ENCODE results near the gene FNDC10. TPM values are rescaled to one million over a fixed set of nuclear protein-coding genes. Genes with fewer than 3 reads are reported as not detected.

Gene FNDC10
- total and polyA plus RNA-seq, 3 donors from 2014 or later, result 15.5 to 54.0 (median 36.8) TPM

DNA sequence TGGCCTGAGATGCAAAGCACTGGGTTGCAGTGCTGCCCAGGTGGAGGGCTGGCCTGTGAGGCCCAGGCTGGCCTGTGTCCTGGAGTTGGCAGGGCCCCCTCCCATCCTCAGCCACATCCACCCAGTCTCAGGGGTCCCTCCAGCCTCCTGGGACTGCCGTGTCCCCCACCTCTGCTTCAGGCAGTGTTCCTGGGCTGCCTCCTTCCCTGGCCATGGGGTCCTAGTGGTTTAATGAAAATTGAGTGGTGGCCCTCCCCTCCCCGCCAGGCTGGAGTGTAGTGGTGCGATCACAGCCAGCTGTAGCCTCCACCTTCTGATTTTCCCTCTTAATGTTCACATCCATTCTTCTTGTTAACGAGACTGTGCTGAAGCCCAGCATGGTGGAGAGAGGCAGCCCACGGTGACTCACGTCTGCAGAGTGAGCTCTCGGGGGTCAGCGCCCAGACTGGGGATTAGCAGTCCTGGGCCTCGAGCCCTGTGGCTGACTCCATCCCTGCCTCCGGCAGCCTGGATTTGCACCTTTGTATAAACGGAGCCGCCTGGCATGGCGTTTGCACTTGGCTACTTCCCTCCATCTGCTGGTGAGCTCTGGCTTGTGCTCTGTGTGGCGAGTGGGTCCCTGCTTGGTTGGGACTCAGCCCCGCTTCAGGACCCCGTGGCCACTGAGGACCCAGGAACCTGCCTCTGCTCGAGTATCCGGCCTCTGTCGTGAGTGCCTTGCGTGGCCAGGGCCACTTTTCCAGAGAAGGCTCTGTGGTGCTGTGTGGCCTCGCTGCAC lies 22.3 kb upstream of the FNDC10 start:
- TF ChIP-seq, protein P1, sequence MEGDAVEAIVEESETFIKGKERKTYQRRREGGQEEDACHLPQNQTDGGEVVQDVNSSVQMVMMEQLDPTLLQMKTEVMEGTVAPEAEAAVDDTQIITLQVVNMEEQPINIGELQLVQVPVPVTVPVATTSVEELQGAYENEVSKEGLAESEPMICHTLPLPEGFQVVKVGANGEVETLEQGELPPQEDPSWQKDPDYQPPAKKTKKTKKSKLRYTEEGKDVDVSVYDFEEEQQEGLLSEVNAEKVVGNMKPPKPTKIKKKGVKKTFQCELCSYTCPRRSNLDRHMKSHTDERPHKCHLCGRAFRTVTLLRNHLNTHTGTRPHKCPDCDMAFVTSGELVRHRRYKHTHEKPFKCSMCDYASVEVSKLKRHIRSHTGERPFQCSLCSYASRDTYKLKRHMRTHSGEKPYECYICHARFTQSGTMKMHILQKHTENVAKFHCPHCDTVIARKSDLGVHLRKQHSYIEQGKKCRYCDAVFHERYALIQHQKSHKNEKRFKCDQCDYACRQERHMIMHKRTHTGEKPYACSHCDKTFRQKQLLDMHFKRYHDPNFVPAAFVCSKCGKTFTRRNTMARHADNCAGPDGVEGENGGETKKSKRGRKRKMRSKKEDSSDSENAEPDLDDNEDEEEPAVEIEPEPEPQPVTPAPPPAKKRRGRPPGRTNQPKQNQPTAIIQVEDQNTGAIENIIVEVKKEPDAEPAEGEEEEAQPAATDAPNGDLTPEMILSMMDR (IDR thresholded peaks at IDR 0.05), result no peak
- TF ChIP-seq POLR2A (IDR thresholded peaks at IDR 0.05), result no peak
- intact Hi-C loops (cut with DNase I; ENCODE audit: low total_unique reads), result no loop called here
- no peaks in the 10 kb centered on the region for H3K9me3 ChIP-seq
- WGBS, 2 donors, result 88% methylated on average over 13 to 21 of the region's 21 CpGs
- no peak overlapping the region for H3K27ac ChIP-seq
- no peaks in the 10 kb centered on the region for H3K27me3 ChIP-seq
- no peak overlapping the region for H3K4me3 ChIP-seq
- no peaks in the 10 kb centered on the region for H3K36me3 ChIP-seq (ENCODE audit: low read depth, missing control alignments)
- DNase-seq, result no peak
- H3K4me1 ChIP-seq, result peaks cover 1% of the 10 kb centered on the region

DNA sequence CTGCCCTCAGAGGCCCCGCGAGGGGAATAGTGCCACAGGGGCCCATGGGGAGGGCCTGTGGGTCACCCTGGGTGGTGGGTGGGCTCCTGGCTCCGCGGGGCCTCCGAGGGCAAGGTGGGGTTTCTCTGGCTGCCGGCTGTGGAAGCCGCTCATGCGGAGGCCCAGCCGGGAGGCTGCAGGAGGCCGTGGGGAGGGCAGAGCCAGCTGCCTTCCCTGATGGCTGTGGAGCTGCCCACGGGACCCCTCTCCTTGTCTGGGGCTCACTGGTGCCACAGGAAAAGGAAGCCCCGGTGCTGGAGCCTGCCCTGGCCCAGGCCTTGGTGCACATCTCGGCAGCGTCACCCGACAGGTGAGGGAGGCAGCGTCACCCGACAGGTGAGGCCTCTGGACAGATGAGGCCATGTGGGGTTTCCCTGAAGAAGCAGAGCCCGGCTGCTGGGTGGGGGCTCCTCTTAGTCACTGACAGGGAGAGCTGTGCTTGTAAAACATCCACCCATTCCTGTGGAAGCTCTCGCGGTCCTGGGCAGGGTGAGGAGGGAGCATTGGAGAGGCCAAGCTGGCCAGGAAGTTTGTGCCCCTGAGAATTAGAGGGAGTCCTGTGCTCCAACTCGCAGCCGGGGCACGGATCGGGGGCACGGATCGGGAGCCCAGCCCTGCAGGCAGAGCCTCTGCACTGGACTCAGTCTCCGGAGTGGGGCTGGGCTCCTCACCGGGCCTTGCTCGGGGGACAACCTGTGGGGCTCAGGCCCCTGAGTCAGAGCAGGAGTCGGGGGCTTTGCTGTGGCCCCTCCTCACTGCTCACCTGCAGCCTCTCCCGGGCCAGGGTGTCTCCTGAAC lies 21.5 kb upstream of the FNDC10 start:
- H3K27ac ChIP-seq, result no peak overlapping the region
- peaks cover 10% of the 10 kb centered on the region for H3K4me1 ChIP-seq
- no peak for DNase-seq
- H3K36me3 ChIP-seq (ENCODE audit: low read depth, missing control alignments), result no peaks in the 10 kb centered on the region
- H3K27me3 ChIP-seq, result no peaks in the 10 kb centered on the region
- H3K9me3 ChIP-seq, result no peaks in the 10 kb centered on the region
- TF ChIP-seq POLR2A (IDR thresholded peaks at IDR 0.05), result no peak
- TF ChIP-seq, protein P1 (IDR thresholded peaks at IDR 0.05), result no peak
- intact Hi-C loops (cut with DNase I; ENCODE audit: low total_unique reads), result no loop called here
- no peak overlapping the region for H3K4me3 ChIP-seq
- WGBS, 2 donors, result 84 to 90% methylated on average over 12 to 31 of the region's 31 CpGs

DNA sequence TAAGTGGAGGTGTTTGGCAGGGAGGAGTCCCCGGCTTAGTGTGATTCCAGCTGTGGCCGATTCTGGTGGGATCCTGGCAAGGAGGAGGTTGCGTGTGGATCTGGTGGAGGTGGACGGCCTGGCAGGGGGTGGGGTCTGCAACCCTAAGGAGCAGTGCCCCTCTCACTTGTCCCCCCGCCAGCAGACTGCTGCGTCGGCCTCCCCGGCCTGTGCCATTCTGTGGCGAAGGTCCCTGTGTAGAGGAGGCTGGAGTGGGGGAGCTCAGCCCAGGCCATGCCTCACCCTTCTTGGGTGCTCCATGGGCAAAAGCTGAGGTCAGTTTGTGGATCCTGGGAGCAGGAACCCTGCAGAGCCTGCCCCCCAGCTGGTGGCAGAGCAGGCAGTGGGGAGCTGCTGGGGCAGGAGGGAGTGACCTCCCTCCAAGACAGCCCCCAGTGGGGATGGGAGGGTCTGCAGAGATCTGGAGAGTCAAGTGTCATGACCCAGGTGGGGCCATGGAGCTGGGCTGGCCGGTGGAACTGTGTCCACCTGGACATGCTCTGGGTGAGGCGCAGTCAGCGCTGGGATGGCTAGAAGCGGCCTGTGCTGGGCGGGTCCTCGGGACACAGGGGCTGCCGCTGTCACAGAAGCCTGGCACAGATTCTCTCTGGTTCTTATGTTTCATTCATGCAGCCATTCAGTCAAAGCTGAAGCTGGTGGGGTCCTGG lies 20.7 kb upstream of the FNDC10 start:
- no peak for TF ChIP-seq POLR2A (IDR thresholded peaks at IDR 0.05)
- Histone ChIP-seq H3K4me3 (no peak overlapping the region), H3K36me3 (ENCODE audit: low read depth, missing control alignments) (no peaks in the 10 kb centered on the region), H3K27me3 (no peaks in the 10 kb centered on the region), H3K4me1 (peaks cover 11% of the 10 kb centered on the region), H3K9me3 (no peaks in the 10 kb centered on the region), H3K27ac (no peak overlapping the region)
- intact Hi-C loops (cut with DNase I; ENCODE audit: low total_unique reads), result no loop called here
- 90 to 95% methylated on average over 4 to 16 of the region's 16 CpGs for WGBS, 2 donors
- DNase-seq, result no peak

DNA sequence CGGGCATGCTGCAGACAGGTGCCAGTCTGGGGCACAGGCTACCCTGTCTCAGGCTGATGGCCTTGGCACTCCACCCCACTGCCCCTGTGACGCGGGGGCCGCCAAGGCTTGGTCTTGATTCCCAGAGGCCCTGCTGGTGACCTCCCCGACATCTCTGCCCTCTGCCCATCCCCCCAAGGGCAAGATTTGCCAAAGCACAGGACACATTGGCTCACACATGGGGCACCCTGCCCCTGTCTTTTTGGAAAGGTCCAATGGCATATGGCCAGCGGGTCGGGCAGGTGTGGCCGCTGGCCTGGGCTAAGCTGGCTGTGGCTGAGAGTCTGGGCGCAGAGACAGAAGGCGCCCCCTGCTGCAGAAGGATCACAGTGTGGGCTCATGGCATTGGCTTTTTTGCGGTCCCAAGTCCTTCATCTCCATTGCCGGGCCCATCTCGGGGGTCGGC lies 20.0 kb upstream of the FNDC10 start:
- 65 to 73% methylated on average over 4 to 14 of the region's 14 CpGs for WGBS, 2 donors
- H3K27me3 ChIP-seq, result no peaks in the 10 kb centered on the region
- no peak for TF ChIP-seq POLR2A (IDR thresholded peaks at IDR 0.05)
- TF ChIP-seq, protein P1 (IDR thresholded peaks at IDR 0.05), result no peak
- H3K27ac ChIP-seq, result no peak overlapping the region
- DNase-seq, result no peak
- intact Hi-C loops (cut with DNase I; ENCODE audit: low total_unique reads), result no loop called here
- H3K9me3 ChIP-seq, result no peaks in the 10 kb centered on the region
- no peak overlapping the region for H3K4me3 ChIP-seq
- H3K36me3 ChIP-seq (ENCODE audit: low read depth, missing control alignments), result no peaks in the 10 kb centered on the region
- H3K4me1 ChIP-seq, result peaks cover 11% of the 10 kb centered on the region
